ENCODE results near the gene SMARCD3. TPM values are rescaled to one million over a fixed set of nuclear protein-coding genes. Genes with fewer than 3 reads are reported as not detected.

SMARCD3 gene
- polyA plus RNA-seq, 1 donor from 2014 or later, result 199 TPM

GRCh38 chr7:151209588-151209987 lies 38.9 kb downstream of the SMARCD3 start:
- no peak overlapping the region for H3K4me2 ChIP-seq (ENCODE audit: low read length)
- H2AFZ ChIP-seq (ENCODE audit: low read depth, low read length), result no peak overlapping the region
- TF ChIP-seq MXI1 (conservative IDR thresholded peaks at IDR 0.05; ENCODE audit: poor library complexity, severe bottlenecking) (no peak), SMC3 (conservative IDR thresholded peaks at IDR 0.05; ENCODE audit: poor library complexity) (no peak), EZH2 (IDR thresholded peaks at IDR 0.05; ENCODE audit: borderline replicate concordance, insufficient read depth, low read length, poor library complexity, severe bottlenecking) (no peak)

GRCh38 chr7:151208253-151208862 lies 40.1 kb downstream of the SMARCD3 start:
- Histone ChIP-seq H3K27ac (ENCODE audit: low read length) (no peak overlapping the region), H3K9me3 (ENCODE audit: low read length) (no peaks in the 10 kb centered on the region), H2AFZ (ENCODE audit: low read depth, low read length) (no peak overlapping the region), H3K9me2 (ENCODE audit: insufficient read depth, low read length) (no peaks in the 10 kb centered on the region), H3K36me3 (ENCODE audit: insufficient read depth, low read length) (no peaks in the 10 kb centered on the region), H3K79me2 (replicated peaks; ENCODE audit: insufficient read depth, low read length) (no peaks in the 10 kb centered on the region), H3K9ac (ENCODE audit: low read length) (no peak overlapping the region), H4K20me1 (ENCODE audit: insufficient read depth) (no peaks in the 10 kb centered on the region), H3K27me3 (ENCODE audit: insufficient read depth, low read depth, low read length) (no peaks in the 10 kb centered on the region), H3K4me2 (ENCODE audit: low read length) (no peak overlapping the region), H3K4me3 (ENCODE audit: low read length) (no peak overlapping the region), H3F3A (ENCODE audit: insufficient read depth, low read length, poor library complexity, severe bottlenecking) (no peaks in the 10 kb centered on the region)
- no peak for TF ChIP-seq RAD21 (conservative IDR thresholded peaks at IDR 0.05)
- no peak for TF ChIP-seq POLR2AphosphoS5 (IDR thresholded peaks at IDR 0.05)
- no peak for TF ChIP-seq CTCF (IDR thresholded peaks at IDR 0.05; ENCODE audit: poor library complexity, severe bottlenecking)
- no peak for TF ChIP-seq MXI1 (conservative IDR thresholded peaks at IDR 0.05; ENCODE audit: poor library complexity, severe bottlenecking)
- no peak for TF ChIP-seq EZH2 (IDR thresholded peaks at IDR 0.05; ENCODE audit: borderline replicate concordance, insufficient read depth, low read length, poor library complexity, severe bottlenecking)
- no peak for TF ChIP-seq TAF1 (IDR thresholded peaks at IDR 0.05; ENCODE audit: low read depth)
- TF ChIP-seq EP300 (conservative IDR thresholded peaks at IDR 0.05; ENCODE audit: poor library complexity, severe bottlenecking), result no peak
- no peak for TF ChIP-seq SMC3 (conservative IDR thresholded peaks at IDR 0.05; ENCODE audit: poor library complexity)
- no peak for TF ChIP-seq REST (IDR thresholded peaks at IDR 0.05; ENCODE audit: borderline replicate concordance)

More at GRCh38 chr7:151209588-151209987, 38.9 kb downstream of the SMARCD3 start:
- Histone ChIP-seq H3K9ac (ENCODE audit: low read length) (no peak overlapping the region), H3K27ac (ENCODE audit: low read length) (no peak overlapping the region), H3K36me3 (ENCODE audit: insufficient read depth, low read length) (no peaks in the 10 kb centered on the region), H4K20me1 (ENCODE audit: insufficient read depth) (no peaks in the 10 kb centered on the region), H3K4me3 (ENCODE audit: low read length) (no peak overlapping the region), H3K9me3 (ENCODE audit: low read length) (no peaks in the 10 kb centered on the region), H3K27me3 (ENCODE audit: insufficient read depth, low read depth, low read length) (no peaks in the 10 kb centered on the region), H3F3A (ENCODE audit: insufficient read depth, low read length, poor library complexity, severe bottlenecking) (no peaks in the 10 kb centered on the region), H3K9me2 (ENCODE audit: insufficient read depth, low read length) (no peaks in the 10 kb centered on the region), H3K79me2 (replicated peaks; ENCODE audit: insufficient read depth, low read length) (no peaks in the 10 kb centered on the region)
